ENCODE measurements around the gene ZDHHC8. TPM values are rescaled to one million over a fixed set of nuclear protein-coding genes. Genes with fewer than 3 reads are reported as not detected.

Gene ZDHHC8
- total and polyA plus RNA-seq, 2 donors (not counting 3 experiments of a cell fraction or from before 2014, with no cell fraction given), result 49.8 to 131 TPM

- H3K79me2 ChIP-seq (ENCODE audit: control insufficient read depth, insufficient read depth, low read length), result peaks cover 49% of the 10 kb centered on the region
Observed at GRCh38 chr22:20096574-20097420, 34.8 kb upstream of the ZDHHC8 start.

More at GRCh38 chr22:20096574-20097420, 34.8 kb upstream of the ZDHHC8 start:
- no peak overlapping the region for H2AFZ ChIP-seq (ENCODE audit: low read depth, low read length)
- TF ChIP-seq FOS (IDR thresholded peaks at IDR 0.05; ENCODE audit: borderline replicate concordance, insufficient read depth, low read length) (no peak), EZH2 (IDR thresholded peaks at IDR 0.05; ENCODE audit: borderline replicate concordance, low read depth, low read length, severe bottlenecking) (no peak), CTCF (IDR thresholded peaks at IDR 0.05; ENCODE audit: extremely low read depth in 1 of 2, insufficient read depth in 1 of 2, low read depth in 1 of 2, low read length in 2 of 2) (no peak), MAX (IDR thresholded peaks at IDR 0.05; ENCODE audit: insufficient read depth, insufficient read length) (no peak), JUN (IDR thresholded peaks at IDR 0.05; ENCODE audit: borderline replicate concordance, insufficient read depth, insufficient read length, low read depth) (no peak), GATA2 (IDR thresholded peaks at IDR 0.05; ENCODE audit: insufficient read depth, insufficient read length, low read depth, low read length) (no peak), POLR2AphosphoS5 (IDR thresholded peaks at IDR 0.05; ENCODE audit: insufficient read depth, low read depth, low read length) (no peak), MYC (IDR thresholded peaks at IDR 0.05; ENCODE audit: low read depth, low read length) (no peak), POLR2A (IDR thresholded peaks at IDR 0.05; ENCODE audit: low read depth, low read length) (no peak)
- H3K4me2 ChIP-seq (ENCODE audit: insufficient read depth, low read length), result no peak overlapping the region
- H3K4me3 ChIP-seq (replicated peaks in 1 of 3; ENCODE audit: insufficient read depth in 1 of 3, low read depth in 1 of 3, low read length in 3 of 3), result no peak overlapping the region
- POLR2A ChIA-PET, result no interaction called here
- no peaks in the 10 kb centered on the region for H3K4me1 ChIP-seq (ENCODE audit: control insufficient read depth, extremely low read depth, insufficient read depth, low read length)
- H3K27me3 ChIP-seq (ENCODE audit: control insufficient read depth in 2 of 2, insufficient read depth in 2 of 2, low read length in 2 of 2), result no peaks in the 10 kb centered on the region
- DNase-seq (ENCODE audit: low read depth, low spot score) (no peak), FAIRE-seq (no peak)
- CTCF ChIA-PET, result no interaction called here
- H4K20me1 ChIP-seq (replicated peaks; ENCODE audit: control insufficient read depth, extremely low read depth, insufficient read depth, low read length), result no peaks in the 10 kb centered on the region
- dilution Hi-C loops (cut with MboI; ENCODE audit: extremely low pct_ligation_motif_present, low sequenced_read_pairs), result no loop called here
- H3K9me1 ChIP-seq (replicated peaks; ENCODE audit: control insufficient read depth, extremely low read depth, insufficient read depth, low read length), result no peaks in the 10 kb centered on the region
- H3K27ac ChIP-seq (ENCODE audit: insufficient read depth, low read depth, low read length), result no peak overlapping the region
- no peak overlapping the region for H3K9ac ChIP-seq (replicated peaks; ENCODE audit: extremely low read depth, insufficient read depth, low read length)
- intact Hi-C loops (cut with micrococcal nuclease), result no loop called here
- H3K36me3 ChIP-seq (ENCODE audit: control insufficient read depth in 2 of 2, extremely low read depth in 1 of 2, insufficient read depth in 2 of 2, low read length in 2 of 2), result peaks cover 55 to 61% of the 10 kb centered on the region in 2 experiments
- BruUV-seq (replicated peaks), result no TSS peak
- H3K9me3 ChIP-seq (replicated peaks; ENCODE audit: control insufficient read depth, insufficient read depth, low read length), result no peaks in the 10 kb centered on the region
